ENCODE measurements around the gene SLC25A28. TPM values are rescaled to one million over a fixed set of nuclear protein-coding genes. Genes with fewer than 3 reads are reported as not detected.

The SLC25A28 gene
- total RNA-seq, 2 donors from 2014 or later = 16.0 to 50.6 TPM

GRCh38 chr10:99620711-99621453 is 643 bp upstream of the SLC25A28 start:
- H3K4me3 ChIP-seq = peak overlapping the region; percentile 83 to 84
- H3K9me3 ChIP-seq = no peaks in the 10 kb centered on the region
- no peaks in the 10 kb centered on the region for H3K36me3 ChIP-seq
- TF ChIP-seq POLR2AphosphoS5 (IDR thresholded peaks at IDR 0.05) = peak; percentile 84
- TF ChIP-seq CTCF (IDR thresholded peaks at IDR 0.05) = peak in 2 of 4 experiments; percentile 5 to 40
- peak; percentile 79 for TF ChIP-seq POLR2A (IDR thresholded peaks at IDR 0.05)
- peaks cover 7% of the 10 kb centered on the region for H3K4me1 ChIP-seq (replicated peaks)
- intact Hi-C loops (cut with DNase I) = loop anchor here (2.0 kb wide), 2 partner anchors 88 to 190 kb away; partner anchors contain the start of gene GOT1
- WGBS = 1% methylated on average over 61 of the region's 78 CpGs
- no peaks in the 10 kb centered on the region for H3K27me3 ChIP-seq (replicated peaks; ENCODE audit: insufficient read depth)
- H3K27ac ChIP-seq = peak overlapping the region; percentile 97 to 98
- DNase-seq (ENCODE audit: low spot score) = peak; percentile 90

GRCh38 chr10:99619090-99619800 is 994 bp downstream of the SLC25A28 start:
- TF ChIP-seq CTCF (IDR thresholded peaks at IDR 0.05) = no peak
- peak; percentile 23 for TF ChIP-seq POLR2AphosphoS5 (IDR thresholded peaks at IDR 0.05)

GRCh38 chr10:99617696-99618095 is 2.5 kb downstream of the SLC25A28 start:
- Histone ChIP-seq H3K9me3 (no peaks in the 10 kb centered on the region), H3K27ac (no peak overlapping the region), H3K4me3 (no peak overlapping the region), H3K4me1 (replicated peaks) (peaks cover 7% of the 10 kb centered on the region), H3K27me3 (replicated peaks; ENCODE audit: insufficient read depth) (no peaks in the 10 kb centered on the region), H3K36me3 (no peaks in the 10 kb centered on the region)
- intact Hi-C loops (cut with DNase I) = no loop called here
- no peak for DNase-seq (ENCODE audit: low spot score)
- 46% methylated on average over 2 of the region's 2 CpGs for WGBS
- no peak for TF ChIP-seq POLR2AphosphoS5 (IDR thresholded peaks at IDR 0.05)
- TF ChIP-seq POLR2A (IDR thresholded peaks at IDR 0.05) = no peak
- no peak for TF ChIP-seq CTCF (IDR thresholded peaks at IDR 0.05)

More at GRCh38 chr10:99619090-99619800, 994 bp downstream of the SLC25A28 start:
- Histone ChIP-seq H3K9me3 (no peaks in the 10 kb centered on the region), H3K27ac (peak overlapping the region; percentile 97 to 98), H3K4me3 (peak overlapping the region; percentile 83 to 84), H3K36me3 (no peaks in the 10 kb centered on the region), H3K27me3 (replicated peaks; ENCODE audit: insufficient read depth) (no peaks in the 10 kb centered on the region), H3K4me1 (replicated peaks) (peaks cover 7% of the 10 kb centered on the region)
- WGBS = under 1% methylated on average over 9 of the region's 9 CpGs
- no peak for DNase-seq (ENCODE audit: low spot score)
- intact Hi-C loops (cut with DNase I) = no loop called here

GRCh38 chr10:99615426-99615825 is 4.8 kb downstream of the SLC25A28 start:
- Histone ChIP-seq H3K27ac (no peak overlapping the region), H3K9me3 (no peaks in the 10 kb centered on the region), H3K4me1 (replicated peaks) (peaks cover 3% of the 10 kb centered on the region), H3K27me3 (replicated peaks; ENCODE audit: insufficient read depth) (no peaks in the 10 kb centered on the region), H3K36me3 (peaks cover 0 to 5% of the 10 kb centered on the region in 2 donors), H3K4me3 (no peak overlapping the region)
- 58% methylated on average over 4 of the region's 4 CpGs for WGBS
- no peak for TF ChIP-seq CTCF (IDR thresholded peaks at IDR 0.05)
- TF ChIP-seq POLR2A (IDR thresholded peaks at IDR 0.05) = no peak
- TF ChIP-seq POLR2AphosphoS5 (IDR thresholded peaks at IDR 0.05) = no peak
- DNase-seq (ENCODE audit: low spot score) = no peak
- intact Hi-C loops (cut with DNase I) = no loop called here

Data from prostate gland (tissue), 2 donors.